ENCODE results near the gene FAM219B. TPM values are rescaled to one million over a fixed set of nuclear protein-coding genes. Genes with fewer than 3 reads are reported as not detected.
"Not testable (repeated sequence)": the region's sequence is repeated elsewhere in the genome, so short reads cannot be mapped to it uniquely, and the experiment has no call there.

FAM219B gene
- total RNA-seq, 6 experiments from 2014 or later: 40.6 to 61.4 (median 51.8) TPM

DNA sequence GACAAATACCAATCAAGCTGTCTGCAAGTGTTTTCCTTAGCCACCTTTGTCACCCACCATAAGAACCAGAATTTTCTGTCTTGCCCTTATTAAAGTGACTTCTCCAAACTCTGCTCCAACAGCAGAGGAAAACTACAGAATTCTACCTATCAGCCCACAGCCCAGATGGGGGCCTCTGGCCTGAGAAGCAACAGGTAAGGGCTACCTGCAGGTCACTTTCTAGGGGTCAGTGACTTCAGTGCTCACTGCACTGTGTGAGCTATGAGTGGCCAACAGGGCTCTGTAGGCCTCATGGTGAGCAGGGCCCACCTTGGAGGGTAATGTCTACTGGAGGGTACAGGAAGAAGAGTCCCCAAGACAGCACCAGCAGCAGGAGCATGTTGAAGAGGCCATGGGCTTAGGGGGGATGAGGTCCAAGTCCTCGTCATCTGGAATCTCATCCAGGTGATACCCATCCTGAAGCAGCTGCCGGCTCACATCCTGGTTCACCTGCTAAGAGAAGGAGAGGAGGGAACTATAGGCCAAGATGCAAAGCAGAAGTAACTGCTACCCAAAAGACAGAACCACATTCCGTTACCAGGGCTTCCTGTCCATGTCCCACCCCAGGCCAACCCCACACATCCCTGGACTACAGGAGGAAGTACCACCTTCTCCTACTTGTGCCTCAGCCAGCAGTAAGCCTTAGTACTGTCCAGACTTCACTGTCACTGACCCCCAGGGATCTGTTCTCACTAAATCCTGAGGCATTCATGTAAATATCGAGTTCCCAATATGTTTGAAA lies 4.2 kb downstream of the FAM219B start:
- peaks cover 33% of the 10 kb centered on the region for H3K4me1 Mint-ChIP-seq (ENCODE audit: low read depth)

GRCh38 chr15:74901612-74902063 lies 5.0 kb downstream of the FAM219B start:
- peak; percentile 98 for TF ChIP-seq CTCF (IDR thresholded peaks at IDR 0.05)
- Mint-ChIP-seq H3K36me3 (ENCODE audit: low read depth) (peaks cover 23% of the 10 kb centered on the region), H3K27ac (no peak overlapping the region)

More for the DNA sequence above, 4.2 kb downstream of the FAM219B start:
- H3K27me3 Mint-ChIP-seq (ENCODE audit: insufficient read depth): peaks cover 2% of the 10 kb centered on the region; the same call in 1 of the 2 replicates
- no peak overlapping the region for H3K4me3 Mint-ChIP-seq
- TF ChIP-seq CTCF (IDR thresholded peaks at IDR 0.05): no peak
- H3K9me3 Mint-ChIP-seq: no peaks in the 10 kb centered on the region
- no peak overlapping the region for H3K27ac Mint-ChIP-seq
- H3K36me3 Mint-ChIP-seq (ENCODE audit: low read depth): peaks cover 23% of the 10 kb centered on the region
- DNase-seq: no peak

DNA sequence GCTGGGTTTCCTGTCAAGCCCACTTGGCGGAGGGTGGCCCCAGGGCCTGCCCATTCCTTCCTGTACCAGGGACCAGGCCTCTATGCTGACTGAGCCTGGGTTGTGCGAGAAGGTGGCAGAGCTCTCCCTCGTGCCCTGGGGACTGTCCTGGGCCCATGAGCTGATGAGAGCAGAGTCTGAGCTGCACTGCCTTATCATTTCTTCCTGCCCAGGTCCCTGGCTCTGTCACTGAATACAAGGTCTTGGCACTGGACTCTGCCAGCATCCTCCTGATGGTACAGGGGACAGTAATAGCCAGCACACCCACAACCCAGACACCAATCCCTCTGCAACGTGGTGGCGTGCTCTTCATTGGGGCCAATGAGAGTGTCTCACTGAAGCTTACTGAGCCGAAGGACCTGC lies 9.3 kb downstream of the FAM219B start:
- Mint-ChIP-seq H3K9me3 (no peaks in the 10 kb centered on the region), H3K4me3 (no peak overlapping the region), H3K27ac (no peak overlapping the region), H3K27me3 (ENCODE audit: insufficient read depth) (0 out of 2 replicates have a peak, but pooled peaks cover 3% of the 10 kb centered on the region), H3K36me3 (ENCODE audit: low read depth) (peaks cover 20% of the 10 kb centered on the region), H3K4me1 (ENCODE audit: low read depth) (peaks cover 8% of the 10 kb centered on the region)
- no peak for TF ChIP-seq CTCF (IDR thresholded peaks at IDR 0.05)
- no peak for DNase-seq

More at GRCh38 chr15:74901612-74902063, 5.0 kb downstream of the FAM219B start:
- Mint-ChIP-seq H3K4me1 (ENCODE audit: low read depth) (peaks cover 25% of the 10 kb centered on the region), H3K4me3 (no peak overlapping the region), H3K27me3 (ENCODE audit: insufficient read depth) (peaks cover 1% of the 10 kb centered on the region; the same call in 1 of the 2 replicates), H3K9me3 (no peaks in the 10 kb centered on the region)
- peak; percentile 30 for DNase-seq

- Mint-ChIP-seq H3K9me3 (no peaks in the 10 kb centered on the region), H3K36me3 (ENCODE audit: low read depth) (peaks cover 20% of the 10 kb centered on the region), H3K4me3 (no peak overlapping the region), H3K27ac (no peak overlapping the region), H3K27me3 (ENCODE audit: insufficient read depth) (0 out of 2 replicates have a peak, but pooled peaks cover 3% of the 10 kb centered on the region), H3K4me1 (ENCODE audit: low read depth) (peaks cover 8% of the 10 kb centered on the region)
- no peak for TF ChIP-seq CTCF (IDR thresholded peaks at IDR 0.05)
- no peak for DNase-seq
These were observed 10.3 kb downstream of the FAM219B start for GRCh38 chr15:74896316-74896715.

GRCh38 chr15:74895830-74896229 lies 10.8 kb downstream of the FAM219B start:
- DNase-seq: no peak
- H3K36me3 Mint-ChIP-seq (ENCODE audit: low read depth): peaks cover 20% of the 10 kb centered on the region
- peaks cover 9% of the 10 kb centered on the region for H3K4me1 Mint-ChIP-seq (ENCODE audit: low read depth)
- H3K4me3 Mint-ChIP-seq: no peak overlapping the region
- H3K27ac Mint-ChIP-seq: no peak overlapping the region
- H3K27me3 Mint-ChIP-seq (ENCODE audit: insufficient read depth): 0 out of 2 replicates have a peak, but pooled peaks cover 3% of the 10 kb centered on the region
- TF ChIP-seq CTCF (IDR thresholded peaks at IDR 0.05): no peak
- H3K9me3 Mint-ChIP-seq: no peaks in the 10 kb centered on the region

DNA sequence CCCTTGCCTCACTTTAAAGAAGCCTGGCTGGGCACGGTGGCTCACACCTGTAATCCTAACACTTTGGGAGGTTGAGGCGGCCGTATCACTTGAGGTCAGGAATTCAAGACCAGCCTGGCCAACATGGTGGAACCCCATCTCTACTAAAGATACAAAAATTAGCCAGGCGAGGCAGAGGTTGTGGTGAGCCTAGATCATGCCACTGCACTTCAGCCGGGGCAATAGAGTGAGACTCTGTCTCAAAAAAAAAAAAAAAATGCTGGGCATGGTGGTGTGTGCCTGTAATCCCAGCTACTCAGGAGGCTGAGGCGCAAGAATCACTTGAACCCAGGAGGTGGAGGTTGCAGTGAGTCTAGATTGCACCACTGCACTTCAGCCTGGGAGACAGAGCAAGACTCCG lies 12.3 kb downstream of the FAM219B start:
- not testable (repeated sequence) for H3K4me3 Mint-ChIP-seq; H3K27me3 Mint-ChIP-seq (ENCODE audit: insufficient read depth); H3K9me3 Mint-ChIP-seq; H3K27ac Mint-ChIP-seq; DNase-seq
- H3K36me3 Mint-ChIP-seq (ENCODE audit: low read depth): peaks cover 13% of the 10 kb centered on the region
- H3K4me1 Mint-ChIP-seq (ENCODE audit: low read depth): peaks cover 22% of the 10 kb centered on the region
